Tibial nerve (tissue), 3 donors: ENCODE measurements around the gene ZER1.

Experiments
- POLR2A ChIP-seq, 2 donors: fragments of 450-650 bp; IDR thresholded peaks; one replicate each; pipeline ENCODE4 v1.6.1; 2017; ENCODE audit warnings: antibody characterized with exemption in 2 of 2, mild to moderate bottlenecking in 2 of 2, moderate library complexity in 2 of 2
- TF ChIP-seq, protein P1 (sequence below), 5 experiments: fragments of 200-600 bp in 3 of 5; fragments of 450-650 bp in 2 of 5; sonication (generic) in 3 of 5; IDR thresholded peaks; one replicate each; pipeline ENCODE4 v1.5.1; 2016 to 2019; ENCODE audit warnings: antibody characterized with exemption in 5 of 5, mild to moderate bottlenecking in 3 of 5, moderate library complexity in 2 of 5

GRCh38 chr9:128771745-128772519 lies at the start of gene ZER1:
- TF ChIP-seq, protein P1, sequence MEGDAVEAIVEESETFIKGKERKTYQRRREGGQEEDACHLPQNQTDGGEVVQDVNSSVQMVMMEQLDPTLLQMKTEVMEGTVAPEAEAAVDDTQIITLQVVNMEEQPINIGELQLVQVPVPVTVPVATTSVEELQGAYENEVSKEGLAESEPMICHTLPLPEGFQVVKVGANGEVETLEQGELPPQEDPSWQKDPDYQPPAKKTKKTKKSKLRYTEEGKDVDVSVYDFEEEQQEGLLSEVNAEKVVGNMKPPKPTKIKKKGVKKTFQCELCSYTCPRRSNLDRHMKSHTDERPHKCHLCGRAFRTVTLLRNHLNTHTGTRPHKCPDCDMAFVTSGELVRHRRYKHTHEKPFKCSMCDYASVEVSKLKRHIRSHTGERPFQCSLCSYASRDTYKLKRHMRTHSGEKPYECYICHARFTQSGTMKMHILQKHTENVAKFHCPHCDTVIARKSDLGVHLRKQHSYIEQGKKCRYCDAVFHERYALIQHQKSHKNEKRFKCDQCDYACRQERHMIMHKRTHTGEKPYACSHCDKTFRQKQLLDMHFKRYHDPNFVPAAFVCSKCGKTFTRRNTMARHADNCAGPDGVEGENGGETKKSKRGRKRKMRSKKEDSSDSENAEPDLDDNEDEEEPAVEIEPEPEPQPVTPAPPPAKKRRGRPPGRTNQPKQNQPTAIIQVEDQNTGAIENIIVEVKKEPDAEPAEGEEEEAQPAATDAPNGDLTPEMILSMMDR (IDR thresholded peaks at IDR 0.05), result peak in 2 of 5 experiments; percentile 42 to 55
- TF ChIP-seq POLR2A (IDR thresholded peaks at IDR 0.05), result peak; percentile 67 to 75
